AG09319 (cell line): ENCODE results near the gene CFAP46.
"Not testable (repeated sequence)": the region's sequence is repeated elsewhere in the genome, so short reads cannot be mapped to it uniquely, and the experiment has no call there.

Experiments
- DNase-seq: peaks from one replicate; pipeline ENCODE4 v3.0.0-alpha.2; 2010; ENCODE audit warnings: low read depth; ENCODE audit errors: extremely low read depth
- CTCF ChIP-seq: IDR thresholded peaks from 2 replicates; pipeline ENCODE4 v1.5.1; 2011; ENCODE audit warnings: low read depth, mild to moderate bottlenecking, inconsistent platforms, low read length, moderate library complexity

Gene CFAP46

GRCh38 chr10:132965411-132966057 lies 23.2 kb upstream of the CFAP46 start:
- no peak for DNase-seq
- no peak for TF ChIP-seq CTCF

GRCh38 chr10:132964707-132965410 lies 22.5 kb upstream of the CFAP46 start:
- not testable (repeated sequence) for DNase-seq

GRCh38 chr10:132964231-132964630 lies 21.9 kb upstream of the CFAP46 start:
- TF ChIP-seq CTCF, result no peak
- no peak for DNase-seq

GRCh38 chr10:132963430-132963960 lies 21.1 kb upstream of the CFAP46 start:
- DNase-seq, result no peak
- no peak for TF ChIP-seq CTCF

- no peak for TF ChIP-seq CTCF
- DNase-seq, result no peak
These were observed 20.5 kb upstream of the CFAP46 start for GRCh38 chr10:132962623-132963429.

GRCh38 chr10:132961787-132962622 lies 19.6 kb upstream of the CFAP46 start:
- peak; percentile 52 for DNase-seq
- no peak for TF ChIP-seq CTCF

GRCh38 chr10:132961420-132961786 lies 19.0 kb upstream of the CFAP46 start:
- DNase-seq, result no peak
- no peak for TF ChIP-seq CTCF
